ENCODE measurements around the gene SDHAF1.

DNA sequence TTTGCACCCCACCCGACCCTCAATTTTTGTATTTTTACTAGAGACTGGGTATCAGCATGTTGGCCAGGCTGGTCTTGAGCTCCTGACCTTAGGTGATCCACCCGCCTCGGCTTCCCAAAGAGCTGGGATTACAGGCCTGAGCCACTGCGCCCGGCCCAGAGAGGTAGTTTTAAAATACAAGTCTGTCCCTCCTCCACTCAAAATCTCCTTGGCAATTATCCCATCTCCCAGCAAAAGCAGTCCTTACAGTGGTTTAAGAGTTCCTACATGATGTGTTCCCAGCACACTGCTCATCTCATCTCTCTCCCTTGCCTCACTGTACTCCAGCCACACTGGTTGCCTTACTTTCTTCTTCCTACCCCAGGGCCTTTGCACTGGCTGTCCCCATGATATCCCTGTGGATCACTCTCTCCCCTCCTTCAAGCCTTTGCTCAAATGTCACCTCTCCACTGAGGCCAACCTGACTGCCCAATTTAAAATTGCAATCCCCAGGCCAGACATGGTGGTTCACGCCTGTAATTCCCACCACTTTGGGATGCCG is 34.5 kb upstream of the SDHAF1 start:
- TF ChIP-seq ESRRG (CRISPR knock-in tag; IDR thresholded peaks at IDR 0.05) (no peak), RARB (CRISPR knock-in tag; IDR thresholded peaks at IDR 0.05) (no peak), TCF4 (CRISPR knock-in tag; IDR thresholded peaks at IDR 0.05; ENCODE audit: borderline replicate concordance) (no peak)
- TF ChIP-seq, protein P1, sequence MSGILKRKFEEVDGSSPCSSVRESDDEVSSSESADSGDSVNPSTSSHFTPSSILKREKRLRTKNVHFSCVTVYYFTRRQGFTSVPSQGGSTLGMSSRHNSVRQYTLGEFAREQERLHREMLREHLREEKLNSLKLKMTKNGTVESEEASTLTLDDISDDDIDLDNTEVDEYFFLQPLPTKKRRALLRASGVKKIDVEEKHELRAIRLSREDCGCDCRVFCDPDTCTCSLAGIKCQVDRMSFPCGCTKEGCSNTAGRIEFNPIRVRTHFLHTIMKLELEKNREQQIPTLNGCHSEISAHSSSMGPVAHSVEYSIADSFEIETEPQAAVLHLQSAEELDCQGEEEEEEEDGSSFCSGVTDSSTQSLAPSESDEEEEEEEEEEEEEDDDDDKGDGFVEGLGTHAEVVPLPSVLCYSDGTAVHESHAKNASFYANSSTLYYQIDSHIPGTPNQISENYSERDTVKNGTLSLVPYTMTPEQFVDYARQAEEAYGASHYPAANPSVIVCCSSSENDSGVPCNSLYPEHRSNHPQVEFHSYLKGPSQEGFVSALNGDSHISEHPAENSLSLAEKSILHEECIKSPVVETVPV (CRISPR knock-in tag; IDR thresholded peaks at IDR 0.05): no peak
- TF ChIP-seq, protein P2, sequence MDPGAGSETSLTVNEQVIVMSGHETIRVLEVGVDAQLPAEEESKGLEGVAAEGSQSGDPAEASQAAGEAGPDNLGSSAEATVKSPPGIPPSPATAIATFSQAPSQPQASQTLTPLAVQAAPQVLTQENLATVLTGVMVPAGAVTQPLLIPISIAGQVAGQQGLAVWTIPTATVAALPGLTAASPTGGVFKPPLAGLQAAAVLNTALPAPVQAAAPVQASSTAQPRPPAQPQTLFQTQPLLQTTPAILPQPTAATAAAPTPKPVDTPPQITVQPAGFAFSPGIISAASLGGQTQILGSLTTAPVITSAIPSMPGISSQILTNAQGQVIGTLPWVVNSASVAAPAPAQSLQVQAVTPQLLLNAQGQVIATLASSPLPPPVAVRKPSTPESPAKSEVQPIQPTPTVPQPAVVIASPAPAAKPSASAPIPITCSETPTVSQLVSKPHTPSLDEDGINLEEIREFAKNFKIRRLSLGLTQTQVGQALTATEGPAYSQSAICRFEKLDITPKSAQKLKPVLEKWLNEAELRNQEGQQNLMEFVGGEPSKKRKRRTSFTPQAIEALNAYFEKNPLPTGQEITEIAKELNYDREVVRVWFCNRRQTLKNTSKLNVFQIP (CRISPR knock-in tag; IDR thresholded peaks at IDR 0.05; ENCODE audit: borderline replicate concordance, low read depth): no peak

All from SK-N-SH treated with all-trans-retinoic acid at 6 μM for 48 hours (cell line).